Aorta (tissue), 5 donors: ENCODE measurements around the gene OR1L4. TPM values are rescaled to one million over a fixed set of nuclear protein-coding genes. Genes with fewer than 3 reads are reported as not detected.

Experiments
- ATAC-seq: fragments of 200-7000 bp; cut with Tn5 transposase; one replicate; pipeline ENCODE4 v1.9.1; 2022; ENCODE audit warnings: moderate library complexity; ENCODE audit not compliant: low FRiP score
- DNase-seq, 2 donors: peaks; one replicate each; pipeline ENCODE4 v3.0.0-alpha.2; 2020
- H3K27ac ChIP-seq, 2 donors: one replicate each; pipeline ENCODE4 v1.5.1; 2013; ENCODE audit warnings: low read length in 2 of 2, mild to moderate bottlenecking in 2 of 2, moderate library complexity in 2 of 2, control low read depth in 1 of 2, inconsistent platforms in 1 of 2, low read depth in 1 of 2
- H3K27me3 ChIP-seq, 2 donors: one replicate each; pipeline ENCODE4 v1.6.1; 2013; ENCODE audit warnings: control low read depth in 1 of 2, low read length in 1 of 2, mild to moderate bottlenecking in 1 of 2, moderate library complexity in 1 of 2; ENCODE audit not compliant: insufficient read depth in 2 of 2, control insufficient read depth in 1 of 2
- H3K36me3 ChIP-seq, 2 donors: one replicate each; pipeline ENCODE4 v1.6.1; 2013; ENCODE audit warnings: control low read depth in 1 of 2, low read length in 1 of 2, mild to moderate bottlenecking in 1 of 2; ENCODE audit not compliant: insufficient read depth in 2 of 2, control insufficient read depth in 1 of 2
- H3K4me1 ChIP-seq, 2 donors: one replicate each; pipeline ENCODE4 v1.6.1; 2013; ENCODE audit warnings: low read length in 2 of 2, control low read depth in 1 of 2, mild to moderate bottlenecking in 1 of 2, moderate library complexity in 1 of 2; ENCODE audit not compliant: insufficient read depth in 2 of 2, control insufficient read depth in 1 of 2
- H3K4me3 ChIP-seq, 2 donors: one replicate each; pipeline ENCODE4 v1.5.1; 2013; ENCODE audit warnings: low read length in 2 of 2, control low read depth in 1 of 2, mild to moderate bottlenecking in 1 of 2
- H3K9me3 ChIP-seq: one replicate; pipeline ENCODE4 v1.6.1; 2013; ENCODE audit warnings: mild to moderate bottlenecking, low read length; ENCODE audit not compliant: control insufficient read depth
- whole genome bisulfite sequencing, 2 donors: extraction: QIAGEN DNeasy Blood & Tissue Kit; methylation state at CpG; one replicate each; pipeline ENCODE4 v1.1.7; 2013; 5-methylcytosine and 5-hydroxymethylcytosine counted together
- intact Hi-C, 2 donors: fragments of 100-400 bp; cut with DNase I; formaldehyde crosslinking; loops; one replicate each; pipeline versions ENCODE4 v1.14.2 to v1.15.0; 2022
- long read RNA-seq, 2 donors: library from polyadenylated mRNA; unstranded; transcript quantifications; one replicate each; pipeline ENCODE4 v2.0.0, GENCODE V29; 2020 to 2021
- polyA plus RNA-seq, 2 donors: library from polyadenylated mRNA; stranded (reverse); fragments of 200-250 nt; gene quantifications; one replicate each; pipeline ENCODE4 v1.2.3, GENCODE V29; 2013
- total RNA-seq, 2 donors: library from RNA; stranded (reverse); fragmentation: NEBNext Ultra II Directional; extraction: Animal tissue kit (Norgen Biotek cat#: 25700); gene quantifications; one replicate each; pipeline ENCODE4 v1.2.1, GENCODE V29; 2021
- donor health status: healthy with polysubstance abuse.
- donor health status: Bipolar disorder and iron deficiency.
- donor health status: DM: no; HTN: no; CAD: no.
- donor health status: DM: no; HTN: no; CAD: no.
- donor health status: DM: yes; HTN: yes; CAD: no.

The OR1L4 gene
- not detected for total RNA-seq
- not detected for polyA plus RNA-seq
- long read RNA-seq, donor 1, result 0 reads
- long read RNA-seq, donor 2, result 0 reads

GRCh38 chr9:122723690-122724089, at the start of gene OR1L4:
TSS of gene OR1L4 (plus strand) at chr9:122723990. CDS start at chr9:122723990, 0 bp downstream.
- Histone ChIP-seq H3K27me3 (no peaks in the 10 kb centered on the region), H3K4me3 (no peak within 1 kb of the TSS), H3K4me1 (no peaks in the 10 kb centered on the region), H3K9me3 (peaks cover 14% of the 10 kb centered on the region), H3K36me3 (no peaks in the 10 kb centered on the region), H3K27ac (no peak within 1 kb of the TSS)
- WGBS, 2 donors, result 79 to 83% methylated on average over 1 of the region's 1 CpG
- intact Hi-C loops, result no loop called here
- DNase-seq (no peak), ATAC-seq (no peak)

GRCh38 chr9:122684851-122685250, 38.9 kb upstream of the OR1L4 start:
- H3K9me3 ChIP-seq, result peaks cover 2% of the 10 kb centered on the region

GRCh38 chr9:122695696-122696095, 28.1 kb upstream of the OR1L4 start:
- intact Hi-C loops, result no loop called here
- H3K27ac ChIP-seq, result no peak overlapping the region
- DNase-seq, result no peak
- H3K9me3 ChIP-seq, result peaks cover 5% of the 10 kb centered on the region
- H3K4me1 ChIP-seq, result no peaks in the 10 kb centered on the region
- no peak for ATAC-seq
- no peaks in the 10 kb centered on the region for H3K36me3 ChIP-seq
- WGBS, 2 donors, result 93 to 100% methylated on average over 1 of the region's 1 CpG
- no peak overlapping the region for H3K4me3 ChIP-seq
- H3K27me3 ChIP-seq, result no peaks in the 10 kb centered on the region

More at GRCh38 chr9:122684851-122685250, 38.9 kb upstream of the OR1L4 start:
- Histone ChIP-seq H3K4me1 (no peaks in the 10 kb centered on the region), H3K27ac (no peak overlapping the region), H3K36me3 (no peaks in the 10 kb centered on the region), H3K4me3 (no peak overlapping the region), H3K27me3 (no peaks in the 10 kb centered on the region)
- ATAC-seq (no peak), DNase-seq (no peak)
- intact Hi-C loops, result no loop called here

- H3K27me3 ChIP-seq, result no peaks in the 10 kb centered on the region
- WGBS, 2 donors, result 82% methylated on average over 7 of the region's 7 CpGs
- no peak overlapping the region for H3K27ac ChIP-seq
- intact Hi-C loops, result no loop called here
- peaks cover 10% of the 10 kb centered on the region for H3K9me3 ChIP-seq
- no peaks in the 10 kb centered on the region for H3K4me1 ChIP-seq
- H3K36me3 ChIP-seq, result no peaks in the 10 kb centered on the region
- DNase-seq, result no peak
- no peak overlapping the region for H3K4me3 ChIP-seq
- no peak for ATAC-seq
These were observed 5.8 kb upstream of the OR1L4 start for GRCh38 chr9:122718038-122718437.

- peaks cover 13% of the 10 kb centered on the region for H3K9me3 ChIP-seq
- intact Hi-C loops, result no loop called here
These were observed 4.6 kb upstream of the OR1L4 start for GRCh38 chr9:122719218-122719617.

GRCh38 chr9:122742003-122742402, 18.2 kb downstream of the OR1L4 start, which contains the start of gene OR1L6:
TSS of gene OR1L6 (plus strand) at chr9:122742303. CDS start at chr9:122749848, 7,545 bp downstream.
- DNase-seq (no peak), ATAC-seq (no peak)
- Histone ChIP-seq H3K27me3 (no peaks in the 10 kb centered on the region), H3K4me3 (no peak within 1 kb of the TSS), H3K36me3 (no peaks in the 10 kb centered on the region), H3K27ac (no peak within 1 kb of the TSS), H3K9me3 (peaks cover 5% of the 10 kb centered on the region), H3K4me1 (no peaks in the 10 kb centered on the region)
- intact Hi-C loops, result no loop called here
- 51 to 65% methylated on average over 6 of the region's 6 CpGs for WGBS, 2 donors

More at GRCh38 chr9:122719218-122719617, 4.6 kb upstream of the OR1L4 start:
- whole genome bisulfite sequencing, 2 donors, result 81 to 83% methylated on average over 4 of the region's 4 CpGs
- Histone ChIP-seq H3K4me3 (no peak overlapping the region), H3K27ac (no peak overlapping the region), H3K27me3 (no peaks in the 10 kb centered on the region), H3K36me3 (no peaks in the 10 kb centered on the region), H3K4me1 (no peaks in the 10 kb centered on the region)
- ATAC-seq (no peak), DNase-seq (no peak)

- no peak overlapping the region for H3K27ac ChIP-seq
- H3K27me3 ChIP-seq, result no peaks in the 10 kb centered on the region
- H3K4me3 ChIP-seq, result no peak overlapping the region
- no peak for ATAC-seq
- WGBS, 2 donors, result 29% methylated on average over 2 of the region's 2 CpGs
- no peak for DNase-seq
- peaks cover 7% of the 10 kb centered on the region for H3K9me3 ChIP-seq
- H3K4me1 ChIP-seq, result no peaks in the 10 kb centered on the region
- intact Hi-C loops, result no loop called here
- no peaks in the 10 kb centered on the region for H3K36me3 ChIP-seq
These were observed 31.0 kb downstream of the OR1L4 start for GRCh38 chr9:122754825-122755224.

- DNase-seq (no peak), ATAC-seq (no peak)
- no peaks in the 10 kb centered on the region for H3K36me3 ChIP-seq
- H3K4me1 ChIP-seq, result no peaks in the 10 kb centered on the region
- peaks cover 7% of the 10 kb centered on the region for H3K9me3 ChIP-seq
- no peaks in the 10 kb centered on the region for H3K27me3 ChIP-seq
- H3K4me3 ChIP-seq, result no peak overlapping the region
- H3K27ac ChIP-seq, result no peak overlapping the region
- intact Hi-C loops, result no loop called here
- WGBS, 2 donors, result 75 to 80% methylated on average over 4 of the region's 4 CpGs
These were observed 44.0 kb downstream of the OR1L4 start for GRCh38 chr9:122767817-122768216.
